Brain microvascular endothelial cell (primary cell): ENCODE results near the gene HMX3.

Source experiments
- DNase-seq: peaks from one replicate; pipeline ENCODE4 v3.0.0-alpha.2; 2020
- H3K27ac ChIP-seq: fragments of 250-450 bp; sonication (Bioruptor Pico); 2 replicates; pipeline ENCODE4 v1.5.1; 2020; ENCODE audit warnings: mild to moderate bottlenecking, moderate library complexity
- H3K27me3 ChIP-seq: fragments of 250-450 bp; sonication (Bioruptor Pico); replicated peaks from 2 replicates; pipeline ENCODE4 v1.5.1; 2020; ENCODE audit warnings: mild to moderate bottlenecking
- H3K36me3 ChIP-seq: fragments of 250-450 bp; sonication (Bioruptor Pico); replicated peaks from 2 replicates; pipeline ENCODE4 v1.5.1; 2020; ENCODE audit warnings: mild to moderate bottlenecking
- H3K4me3 ChIP-seq: 2 replicates; pipeline ENCODE4 v1.5.1; 2011; ENCODE audit warnings: low read depth, mild to moderate bottlenecking, control low read depth, low read length, moderate library complexity
- in situ Hi-C: cut with HindIII; loops from 2 replicates; pipeline ENCODE4 v1.10.0; 2017; ENCODE audit warnings: low sequenced_read_pairs, low pct_ligation_motif_present
- TF ChIP-seq, protein P1 (sequence below): IDR thresholded peaks from 2 replicates; pipeline ENCODE4 v1.5.1; 2011; ENCODE audit warnings: low read depth, mild to moderate bottlenecking, moderate library complexity, low read length, control low read depth, inconsistent platforms; ENCODE audit errors: missing control alignments

The HMX3 gene

DNA sequence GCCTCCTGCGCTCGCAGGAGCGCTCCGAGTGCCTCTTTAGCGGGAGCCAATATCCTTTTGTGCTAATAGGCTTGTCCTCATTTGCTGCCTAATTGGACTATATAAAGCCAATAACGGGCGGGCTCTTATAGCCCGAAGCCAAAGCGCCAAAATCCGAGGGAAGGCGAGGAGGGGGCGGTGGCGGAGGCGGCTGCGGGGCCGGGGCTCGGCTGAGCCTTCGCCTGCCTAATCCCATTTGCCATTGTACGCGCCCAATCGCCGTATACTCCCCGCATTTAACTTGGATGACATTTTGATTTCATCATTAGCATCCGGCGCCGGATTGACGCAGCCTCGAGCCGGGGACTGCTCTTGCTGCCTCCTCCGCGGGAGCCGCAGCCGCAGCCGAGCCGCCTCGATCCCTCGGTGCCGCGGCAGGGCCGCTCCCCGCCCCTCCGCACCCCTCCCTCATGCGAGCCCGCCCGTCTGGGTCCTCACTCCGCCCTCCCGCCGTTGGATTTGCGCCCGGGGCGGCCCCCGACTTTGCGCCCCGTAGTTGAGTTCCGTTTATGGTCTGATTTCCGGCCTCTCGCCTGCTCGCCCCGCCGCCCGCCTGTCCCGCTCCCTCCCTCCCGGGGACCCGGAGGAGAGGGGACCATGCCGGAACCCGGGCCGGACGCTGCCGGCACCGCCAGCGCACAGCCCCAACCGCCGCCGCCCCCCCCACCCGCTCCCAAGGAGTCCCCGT is at the start of gene HMX3:
Gene HMX3 (plus strand): TSS at position 556 of the 727 bp plus-strand sequence. CDS start 81 bp downstream, at position 637.
- Histone ChIP-seq H3K27ac (no peak within 1 kb of the TSS), H3K36me3 (no peaks in the 10 kb centered on the region), H3K4me3 (no peak within 1 kb of the TSS), H3K27me3 (peaks cover 92% of the 10 kb centered on the region)
- DNase-seq: no peak
- in situ Hi-C loops: no loop called here
- TF ChIP-seq, protein P1, sequence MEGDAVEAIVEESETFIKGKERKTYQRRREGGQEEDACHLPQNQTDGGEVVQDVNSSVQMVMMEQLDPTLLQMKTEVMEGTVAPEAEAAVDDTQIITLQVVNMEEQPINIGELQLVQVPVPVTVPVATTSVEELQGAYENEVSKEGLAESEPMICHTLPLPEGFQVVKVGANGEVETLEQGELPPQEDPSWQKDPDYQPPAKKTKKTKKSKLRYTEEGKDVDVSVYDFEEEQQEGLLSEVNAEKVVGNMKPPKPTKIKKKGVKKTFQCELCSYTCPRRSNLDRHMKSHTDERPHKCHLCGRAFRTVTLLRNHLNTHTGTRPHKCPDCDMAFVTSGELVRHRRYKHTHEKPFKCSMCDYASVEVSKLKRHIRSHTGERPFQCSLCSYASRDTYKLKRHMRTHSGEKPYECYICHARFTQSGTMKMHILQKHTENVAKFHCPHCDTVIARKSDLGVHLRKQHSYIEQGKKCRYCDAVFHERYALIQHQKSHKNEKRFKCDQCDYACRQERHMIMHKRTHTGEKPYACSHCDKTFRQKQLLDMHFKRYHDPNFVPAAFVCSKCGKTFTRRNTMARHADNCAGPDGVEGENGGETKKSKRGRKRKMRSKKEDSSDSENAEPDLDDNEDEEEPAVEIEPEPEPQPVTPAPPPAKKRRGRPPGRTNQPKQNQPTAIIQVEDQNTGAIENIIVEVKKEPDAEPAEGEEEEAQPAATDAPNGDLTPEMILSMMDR: no peak

DNA sequence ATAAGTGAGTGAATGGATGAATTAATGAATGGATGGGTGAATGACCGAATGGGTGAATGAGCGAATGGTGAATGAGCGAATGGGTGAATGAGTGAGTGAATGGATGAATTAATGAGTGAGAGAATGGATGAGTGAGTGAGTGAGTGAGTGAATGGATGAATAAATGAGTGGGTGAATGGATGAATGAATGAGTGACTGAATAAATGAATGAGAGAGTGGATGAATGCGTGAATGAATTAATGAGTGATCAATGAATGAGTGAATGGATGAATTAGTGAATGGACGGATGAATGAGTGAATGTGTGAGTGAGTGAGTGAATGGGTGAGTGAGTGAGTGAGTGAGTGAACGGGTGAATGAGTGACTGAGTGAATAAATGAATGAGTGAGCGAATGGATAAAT is 49.5 kb upstream of the HMX3 start:
- TF ChIP-seq, protein P1: no peak
- no peaks in the 10 kb centered on the region for H3K36me3 ChIP-seq

DNA sequence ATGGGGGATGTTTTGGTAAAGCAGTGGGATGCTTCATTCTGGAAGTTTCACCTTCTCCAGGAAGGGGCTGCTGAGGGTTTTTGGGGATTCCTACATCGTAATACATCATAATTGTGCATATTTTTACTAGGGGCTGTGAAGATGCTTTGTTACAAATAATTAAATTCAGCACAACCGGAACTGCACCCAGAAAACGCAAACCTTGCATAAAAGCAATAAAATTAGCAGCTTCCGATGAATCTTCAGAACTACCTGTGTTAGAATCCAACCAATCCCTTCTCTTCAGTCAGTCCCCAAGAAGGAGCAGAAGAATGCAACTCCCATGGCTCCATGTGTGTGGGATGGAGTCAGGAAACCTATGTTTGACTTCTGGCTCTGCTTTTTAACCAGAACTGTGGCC is 48.4 kb upstream of the HMX3 start:
- Histone ChIP-seq H3K4me3 (no peak overlapping the region), H3K27ac (no peak overlapping the region), H3K27me3 (no peaks in the 10 kb centered on the region), H3K36me3 (no peaks in the 10 kb centered on the region)
- TF ChIP-seq, protein P1: no peak
- in situ Hi-C loops: no loop called here
- no peak for DNase-seq

More for the DNA sequence above, 49.5 kb upstream of the HMX3 start:
- Histone ChIP-seq H3K27me3 (no peaks in the 10 kb centered on the region), H3K4me3 (no peak overlapping the region), H3K27ac (no peak overlapping the region)
- in situ Hi-C loops: no loop called here
- DNase-seq: no peak

DNA sequence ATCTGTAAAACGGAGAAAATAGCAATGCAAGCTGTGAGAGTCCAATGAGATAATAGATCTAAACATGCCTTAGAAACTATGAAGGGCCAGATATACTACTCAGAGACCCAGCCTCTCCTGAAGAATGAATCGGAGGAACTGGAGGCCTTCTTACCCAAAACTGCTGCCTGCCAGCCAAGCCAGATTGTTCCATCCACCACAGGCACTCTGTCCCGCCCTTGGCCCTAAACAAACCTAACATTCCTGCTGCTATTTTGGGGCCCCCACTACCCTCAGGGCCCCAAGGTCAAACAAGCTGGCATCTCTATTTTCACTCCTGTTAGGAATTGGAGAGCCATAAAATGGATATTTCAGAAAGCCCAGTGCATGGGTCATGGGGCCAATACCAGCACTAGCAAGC is 48.0 kb upstream of the HMX3 start:
- in situ Hi-C loops: no loop called here
- no peak for DNase-seq
- Histone ChIP-seq H3K36me3 (no peaks in the 10 kb centered on the region), H3K27ac (no peak overlapping the region), H3K27me3 (no peaks in the 10 kb centered on the region), H3K4me3 (no peak overlapping the region)
- TF ChIP-seq, protein P1: no peak

DNA sequence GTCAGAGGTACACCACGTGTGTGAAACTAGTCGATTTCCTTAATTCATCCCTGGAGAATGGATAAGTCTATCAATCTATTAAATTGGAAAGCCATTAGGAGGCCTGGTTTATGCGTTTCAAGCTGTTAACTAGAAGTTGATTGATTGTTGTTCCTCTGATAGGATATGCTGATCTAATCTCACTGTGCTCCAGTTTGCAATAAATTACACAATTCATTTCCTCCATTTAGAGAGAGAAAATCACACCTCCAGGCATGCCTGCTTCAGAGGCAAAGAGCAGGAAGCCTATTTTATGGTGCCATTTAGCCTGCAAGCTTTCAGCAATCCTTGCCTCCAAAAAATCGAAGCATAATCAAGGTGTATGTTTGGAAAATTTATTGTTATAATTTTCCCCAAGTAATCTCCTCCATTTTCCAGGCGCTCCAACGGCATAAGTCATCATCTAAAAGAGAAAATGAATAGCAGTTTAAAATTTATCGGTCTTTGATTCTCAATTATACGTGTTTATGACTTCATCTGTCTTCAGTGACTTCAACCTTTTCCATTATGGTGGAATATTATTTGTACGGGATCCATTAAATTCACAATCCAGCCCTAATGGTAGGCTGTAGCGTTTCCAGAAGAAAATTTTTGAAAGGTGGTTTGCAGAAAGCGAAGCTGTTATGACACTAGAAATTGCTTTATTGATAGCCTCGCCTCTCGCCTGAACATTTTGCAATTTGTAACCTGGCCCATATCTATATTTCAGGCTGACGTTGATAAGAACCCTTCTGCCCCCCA is 42.9 kb upstream of the HMX3 start:
- Histone ChIP-seq H3K27ac (no peak overlapping the region), H3K27me3 (no peaks in the 10 kb centered on the region), H3K4me3 (no peak overlapping the region), H3K36me3 (no peaks in the 10 kb centered on the region)
- DNase-seq: no peak
- TF ChIP-seq, protein P1: no peak
- in situ Hi-C loops: no loop called here
